Left hindlimb (tissue), 1 donor: ENCODE measurements around the gene TMEM116.
"Not testable (repeated sequence)": the region's sequence is repeated elsewhere in the genome, so short reads cannot be mapped to it uniquely, and the experiment has no call there.

Source experiments
- DNase-seq: peaks from one replicate; pipeline ENCODE4 v3.0.0-alpha.2; 2018

Gene TMEM116

GRCh38 chr12:111975161-111975931 is 37.6 kb downstream of the TMEM116 start:
- DNase-seq, result no peak

- no peak for DNase-seq
These were observed 41.2 kb downstream of the TMEM116 start for GRCh38 chr12:111971800-111972199.

- no peak for DNase-seq
These were observed 48.0 kb downstream of the TMEM116 start for GRCh38 chr12:111964935-111965334.

- DNase-seq, result not testable (repeated sequence)
These were observed 53.4 kb downstream of the TMEM116 start for GRCh38 chr12:111959518-111959917.

GRCh38 chr12:111957224-111957623 is 55.7 kb downstream of the TMEM116 start:
- DNase-seq, result not testable (repeated sequence)

GRCh38 chr12:111954969-111955368 is 58.0 kb downstream of the TMEM116 start:
- no peak for DNase-seq

- DNase-seq, result no peak
These were observed 59.5 kb downstream of the TMEM116 start for GRCh38 chr12:111953455-111953854.

- not testable (repeated sequence) for DNase-seq
These were observed 60.7 kb downstream of the TMEM116 start for GRCh38 chr12:111952084-111952787.

- DNase-seq, result not testable (repeated sequence)
These were observed 61.8 kb downstream of the TMEM116 start for GRCh38 chr12:111950961-111951676.

GRCh38 chr12:111943929-111944328 is 69.0 kb downstream of the TMEM116 start:
- DNase-seq, result no peak

GRCh38 chr12:111942557-111942956 is 70.4 kb downstream of the TMEM116 start:
- no peak for DNase-seq

GRCh38 chr12:111937429-111937828 is 75.5 kb downstream of the TMEM116 start:
- DNase-seq, result no peak

GRCh38 chr12:111936869-111937268 is 76.1 kb downstream of the TMEM116 start:
- DNase-seq, result no peak

- DNase-seq, result no peak
These were observed 80.7 kb downstream of the TMEM116 start for GRCh38 chr12:111932241-111932640.

GRCh38 chr12:111927346-111927745 is 85.6 kb downstream of the TMEM116 start:
- DNase-seq, result no peak

- DNase-seq, result no peak
These were observed 86.3 kb downstream of the TMEM116 start for GRCh38 chr12:111926631-111927030.

GRCh38 chr12:111925171-111925570 is 87.8 kb downstream of the TMEM116 start:
- no peak for DNase-seq

GRCh38 chr12:111907740-111908139 is 105.2 kb downstream of the TMEM116 start:
- DNase-seq, result no peak

- no peak for DNase-seq
These were observed 107.5 kb downstream of the TMEM116 start for GRCh38 chr12:111905502-111905901.

GRCh38 chr12:111904446-111904975 is 108.5 kb downstream of the TMEM116 start:
- DNase-seq, result no peak

- DNase-seq, result no peak
These were observed 111.8 kb downstream of the TMEM116 start for GRCh38 chr12:111901182-111901581.

- no peak for DNase-seq
These were observed 118.4 kb downstream of the TMEM116 start for GRCh38 chr12:111894556-111894955.

- no peak for DNase-seq
These were observed 119.7 kb downstream of the TMEM116 start for GRCh38 chr12:111893287-111893686.
